ENCODE results near the gene ABCB9. TPM values are rescaled to one million over a fixed set of nuclear protein-coding genes. Genes with fewer than 3 reads are reported as not detected.

Gene ABCB9
- total and polyA plus RNA-seq, 2 experiments from 2014 or later = 3.9 to 5.5 TPM

DNA sequence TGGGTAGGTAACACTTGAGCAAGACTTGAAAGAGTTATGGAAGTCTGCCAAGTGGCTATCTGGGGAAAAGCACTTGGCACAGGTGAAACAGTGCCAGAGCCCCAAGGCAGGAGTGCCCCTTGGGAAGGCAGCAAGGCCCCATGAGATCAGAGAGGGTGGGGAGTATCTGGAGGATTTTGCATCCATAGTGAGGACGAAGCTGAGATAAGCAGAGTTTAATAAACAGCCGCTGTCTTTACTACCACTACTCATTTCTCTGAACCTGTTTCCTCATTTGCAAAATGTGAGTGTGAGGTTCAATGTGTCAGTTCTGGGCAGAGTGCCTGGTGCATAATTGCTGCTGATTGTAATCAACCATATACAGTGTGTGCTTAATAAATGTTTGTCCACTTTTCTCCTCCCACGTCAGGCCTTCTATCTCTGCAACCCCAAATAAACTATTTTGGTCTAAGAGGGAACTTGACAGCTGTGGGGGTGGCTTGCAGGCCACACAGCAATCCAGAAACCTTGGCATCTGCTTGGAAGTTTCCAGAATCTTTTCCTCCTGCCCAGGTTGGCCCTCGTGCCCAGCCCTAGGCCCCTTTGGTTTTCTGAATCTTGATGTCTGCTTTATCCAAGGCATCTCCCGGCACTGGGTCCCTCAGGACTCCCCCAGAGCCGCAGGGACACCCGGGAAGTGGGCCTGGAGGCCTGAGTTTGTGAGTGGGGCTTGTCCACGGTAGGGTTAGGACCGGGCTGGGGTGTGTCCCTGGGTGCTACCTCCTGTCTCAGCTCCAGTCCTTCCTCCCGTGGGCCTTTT, 4.5 kb downstream of the ABCB9 start:
- Histone ChIP-seq H3K27ac (no peak overlapping the region), H3K4me2 (no peak overlapping the region), H3K79me2 (no peaks in the 10 kb centered on the region), H3K4me3 (no peak overlapping the region), H3K27me3 (no peaks in the 10 kb centered on the region), H4K20me1 (ENCODE audit: insufficient read depth, poor library complexity, severe bottlenecking) (no peaks in the 10 kb centered on the region), H3K4me1 (ENCODE audit: insufficient read depth) (peaks cover 6% of the 10 kb centered on the region), H3K9me3 (ENCODE audit: low read depth) (no peaks in the 10 kb centered on the region), H3K9me2 (replicated peaks; ENCODE audit: insufficient read depth) (no peaks in the 10 kb centered on the region), H3K36me3 (replicated peaks; ENCODE audit: insufficient read depth, low read depth) (no peaks in the 10 kb centered on the region), H2AFZ (no peak overlapping the region)
- WGBS (ENCODE audit: low lambda C conversion rate, missing lambda C conversion rate) = 88% methylated on average over 10 of the region's 10 CpGs
- no peak for DNase-seq (ENCODE audit: low spot score)
- no peak for TF ChIP-seq EZH2phosphoT487 (IDR thresholded peaks at IDR 0.05; ENCODE audit: low read depth, severe bottlenecking, unreplicated experiment)
- TF ChIP-seq, protein P1, sequence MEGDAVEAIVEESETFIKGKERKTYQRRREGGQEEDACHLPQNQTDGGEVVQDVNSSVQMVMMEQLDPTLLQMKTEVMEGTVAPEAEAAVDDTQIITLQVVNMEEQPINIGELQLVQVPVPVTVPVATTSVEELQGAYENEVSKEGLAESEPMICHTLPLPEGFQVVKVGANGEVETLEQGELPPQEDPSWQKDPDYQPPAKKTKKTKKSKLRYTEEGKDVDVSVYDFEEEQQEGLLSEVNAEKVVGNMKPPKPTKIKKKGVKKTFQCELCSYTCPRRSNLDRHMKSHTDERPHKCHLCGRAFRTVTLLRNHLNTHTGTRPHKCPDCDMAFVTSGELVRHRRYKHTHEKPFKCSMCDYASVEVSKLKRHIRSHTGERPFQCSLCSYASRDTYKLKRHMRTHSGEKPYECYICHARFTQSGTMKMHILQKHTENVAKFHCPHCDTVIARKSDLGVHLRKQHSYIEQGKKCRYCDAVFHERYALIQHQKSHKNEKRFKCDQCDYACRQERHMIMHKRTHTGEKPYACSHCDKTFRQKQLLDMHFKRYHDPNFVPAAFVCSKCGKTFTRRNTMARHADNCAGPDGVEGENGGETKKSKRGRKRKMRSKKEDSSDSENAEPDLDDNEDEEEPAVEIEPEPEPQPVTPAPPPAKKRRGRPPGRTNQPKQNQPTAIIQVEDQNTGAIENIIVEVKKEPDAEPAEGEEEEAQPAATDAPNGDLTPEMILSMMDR (IDR thresholded peaks at IDR 0.05; ENCODE audit: poor library complexity) = no peak
- TF ChIP-seq EZH2 (IDR thresholded peaks at IDR 0.05; ENCODE audit: borderline replicate concordance) = no peak

- H2AFZ ChIP-seq = no peak overlapping the region
- WGBS (ENCODE audit: low lambda C conversion rate, missing lambda C conversion rate) = 98% methylated on average over 8 of the region's 8 CpGs
- no peaks in the 10 kb centered on the region for H4K20me1 ChIP-seq (ENCODE audit: insufficient read depth, poor library complexity, severe bottlenecking)
- DNase-seq (ENCODE audit: low spot score) = no peak
- no peak overlapping the region for H3K4me2 ChIP-seq
- no peaks in the 10 kb centered on the region for H3K9me2 ChIP-seq (replicated peaks; ENCODE audit: insufficient read depth)
- no peaks in the 10 kb centered on the region for H3K36me3 ChIP-seq (replicated peaks; ENCODE audit: insufficient read depth, low read depth)
- TF ChIP-seq EZH2phosphoT487 (IDR thresholded peaks at IDR 0.05; ENCODE audit: low read depth, severe bottlenecking, unreplicated experiment) = no peak
- TF ChIP-seq EZH2 (IDR thresholded peaks at IDR 0.05; ENCODE audit: borderline replicate concordance) = no peak
- TF ChIP-seq, protein P1 (IDR thresholded peaks at IDR 0.05; ENCODE audit: poor library complexity) = no peak
- H3K4me1 ChIP-seq (ENCODE audit: insufficient read depth) = peaks cover under 1% of the 10 kb centered on the region
- no peak overlapping the region for H3K27ac ChIP-seq
- no peaks in the 10 kb centered on the region for H3K79me2 ChIP-seq
- no peaks in the 10 kb centered on the region for H3K9me3 ChIP-seq (ENCODE audit: low read depth)
- no peak overlapping the region for H3K4me3 ChIP-seq
- no peaks in the 10 kb centered on the region for H3K27me3 ChIP-seq
These were observed 6.1 kb downstream of the ABCB9 start for GRCh38 chr12:122960193-122960569.

GRCh38 chr12:122959566-122960192, 6.6 kb downstream of the ABCB9 start:
- no peak overlapping the region for H3K27ac ChIP-seq
- H2AFZ ChIP-seq = no peak overlapping the region
- H3K27me3 ChIP-seq = no peaks in the 10 kb centered on the region
- no peak overlapping the region for H3K4me2 ChIP-seq
- TF ChIP-seq, protein P1 (IDR thresholded peaks at IDR 0.05; ENCODE audit: poor library complexity) = no peak
- TF ChIP-seq EZH2phosphoT487 (IDR thresholded peaks at IDR 0.05; ENCODE audit: low read depth, severe bottlenecking, unreplicated experiment) = no peak
- TF ChIP-seq EZH2 (IDR thresholded peaks at IDR 0.05; ENCODE audit: borderline replicate concordance) = no peak
- no peaks in the 10 kb centered on the region for H3K79me2 ChIP-seq
- H3K9me2 ChIP-seq (replicated peaks; ENCODE audit: insufficient read depth) = no peaks in the 10 kb centered on the region
- H3K4me1 ChIP-seq (ENCODE audit: insufficient read depth) = no peaks in the 10 kb centered on the region
- H3K9me3 ChIP-seq (ENCODE audit: low read depth) = no peaks in the 10 kb centered on the region
- 95% methylated on average over 34 of the region's 35 CpGs for WGBS (ENCODE audit: low lambda C conversion rate, missing lambda C conversion rate)
- no peak for DNase-seq (ENCODE audit: low spot score)
- no peak overlapping the region for H3K4me3 ChIP-seq
- H3K36me3 ChIP-seq (replicated peaks; ENCODE audit: insufficient read depth, low read depth) = no peaks in the 10 kb centered on the region
- H4K20me1 ChIP-seq (ENCODE audit: insufficient read depth, poor library complexity, severe bottlenecking) = no peaks in the 10 kb centered on the region
